NCI-H524 treated with DMSO at 0.1 percent for 48 hours (cell line): ENCODE data around the gene ZNF124.

Experiments
- DNase-seq: peaks from one replicate; lab custom pipeline; 2025; lab: John Stamatoyannopoulos, UW

ZNF124 gene

DNA sequence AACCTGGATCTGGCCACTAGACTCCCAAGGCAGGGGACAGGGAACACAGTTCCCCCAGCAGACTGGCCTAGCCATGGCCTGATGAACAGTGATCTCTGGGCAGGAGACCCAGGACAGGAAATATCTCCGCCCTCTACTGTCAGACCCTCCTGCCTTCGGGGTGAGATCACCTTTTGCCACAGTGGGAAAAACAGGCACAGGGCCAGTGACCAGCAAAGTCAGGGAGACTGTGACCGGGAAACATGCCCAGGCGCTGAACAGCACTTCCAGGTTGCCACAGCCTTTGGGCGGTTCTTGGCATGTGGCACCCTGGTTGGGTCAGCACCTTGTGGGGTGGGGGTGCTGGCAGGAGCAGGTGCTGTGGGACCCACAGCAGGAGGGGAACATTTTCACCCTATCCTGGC lies 58.7 kb downstream of the ZNF124 start:
- no peak for DNase-seq

DNA sequence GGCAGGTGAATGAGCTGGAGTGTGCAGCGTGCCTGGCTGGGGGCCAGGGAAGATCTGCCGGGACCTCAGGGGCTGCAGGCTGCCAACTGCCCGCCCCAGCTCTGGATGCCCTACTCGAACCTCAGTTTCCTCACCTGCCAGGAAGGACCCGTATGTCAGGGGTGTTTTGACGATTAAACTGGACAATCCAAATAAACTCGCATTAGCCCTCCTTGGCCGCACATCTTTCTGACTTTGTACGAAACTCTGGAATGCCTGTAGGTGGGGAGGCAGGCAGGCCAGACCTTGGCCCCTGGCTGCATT lies 59.4 kb downstream of the ZNF124 start:
- DNase-seq = no peak

DNA sequence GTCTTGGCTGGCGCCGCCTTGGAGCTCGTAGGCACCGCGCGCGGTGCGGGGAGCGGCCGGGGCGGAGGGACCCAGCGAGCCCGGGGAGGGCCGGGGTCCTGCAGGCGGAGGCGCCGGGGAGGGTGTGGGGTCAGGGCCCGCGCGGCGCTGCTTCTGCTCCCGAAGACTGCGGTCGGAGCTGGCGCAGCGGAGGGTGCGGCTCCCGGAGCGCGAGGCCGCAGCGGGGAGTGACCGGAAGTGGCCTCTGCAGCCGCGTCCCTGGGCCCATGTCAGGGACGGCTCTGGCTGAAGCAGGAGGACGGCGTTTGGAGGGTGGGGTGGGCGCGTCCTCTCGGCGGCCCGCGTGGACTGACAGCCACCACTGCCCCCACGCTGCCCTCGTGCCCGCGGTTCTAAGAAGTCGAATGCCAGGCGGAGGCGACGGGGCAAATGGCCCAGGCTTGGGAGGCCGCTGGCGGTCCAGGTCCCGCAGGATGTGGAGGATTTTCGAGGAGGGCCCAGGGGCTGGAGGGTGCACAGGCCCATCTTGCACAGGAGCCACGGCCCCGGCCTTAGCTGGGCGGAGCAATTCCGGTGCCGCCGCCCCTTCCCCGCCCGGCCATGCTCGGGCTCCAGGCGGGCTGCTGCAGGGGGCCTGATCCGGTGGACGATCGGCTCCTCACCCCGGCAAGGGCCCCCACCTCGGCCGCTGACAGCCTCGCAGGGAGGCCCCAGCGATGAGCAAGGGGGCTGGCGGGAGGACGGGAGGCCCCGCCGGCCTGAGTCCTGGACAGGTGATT lies 59.9 kb downstream of the ZNF124 start:
- DNase-seq = no peak

DNA sequence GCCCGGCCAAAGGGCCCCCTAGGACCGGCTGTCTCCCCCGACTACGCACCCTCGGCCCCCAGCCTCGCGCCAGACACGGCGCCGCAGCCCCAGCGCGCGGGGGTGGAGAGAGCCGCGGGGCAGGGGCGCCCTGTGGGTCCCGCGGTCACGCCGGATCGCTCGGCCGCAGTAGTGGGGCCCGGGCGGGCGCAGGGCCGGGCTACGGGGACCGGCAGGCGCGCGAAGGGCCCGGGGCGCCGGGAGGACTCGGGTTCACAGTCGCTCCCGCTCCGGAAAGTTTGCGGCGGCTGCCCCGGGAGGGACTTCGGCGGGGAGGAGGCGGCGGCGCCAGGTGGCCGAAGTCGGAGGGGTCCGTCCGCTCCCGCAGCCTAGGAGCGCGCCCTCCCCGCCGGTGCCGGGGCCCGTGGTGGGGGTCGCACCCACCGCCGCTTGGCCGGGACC lies 60.5 kb downstream of the ZNF124 start:
- no peak for DNase-seq

- DNase-seq = no peak
Observed at GRCh38 chr1:247110627-247111258, 61.1 kb downstream of the ZNF124 start.

DNA sequence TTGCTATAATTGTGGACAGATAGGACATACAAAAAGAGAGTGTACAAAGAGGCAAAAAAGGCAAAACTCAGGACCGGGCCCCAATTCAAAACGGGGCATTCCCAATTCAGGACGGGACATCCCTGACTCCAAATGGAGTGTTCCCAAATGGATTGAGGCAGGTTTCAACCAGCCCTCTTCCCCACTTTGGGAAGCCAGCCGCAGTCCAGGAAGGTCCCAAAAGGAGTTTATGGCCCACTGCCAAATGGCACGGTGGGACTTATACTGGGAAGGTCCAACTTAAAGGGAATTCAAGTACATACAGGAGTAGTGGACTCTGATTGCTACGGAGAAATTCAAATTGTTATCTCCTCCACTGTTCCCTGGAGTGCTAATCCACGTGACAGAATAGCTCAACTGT lies 64.1 kb downstream of the ZNF124 start:
- no peak for DNase-seq

GRCh38 chr1:247105966-247106365 lies 65.9 kb downstream of the ZNF124 start:
- no peak for DNase-seq
